K562 (cell line): ENCODE measurements around the gene CSMD2.

Experiments
- ATF6 ChIP-seq: sonication (generic); formaldehyde crosslinking; IDR thresholded peaks from 2 replicates; pipeline ENCODE4 v1.4.0; 2020; ENCODE audit warnings: mild to moderate bottlenecking, missing genetic modification reagents
- C11orf30 ChIP-seq: fragments of 450-650 bp; IDR thresholded peaks from 2 replicates; pipeline ENCODE4 v1.6.1; 2016; ENCODE audit warnings: low read depth, mild to moderate bottlenecking
- CEBPB ChIP-seq: fragments of 450-650 bp; IDR thresholded peaks from 2 replicates; pipeline ENCODE4 v1.6.1; 2016; ENCODE audit warnings: missing genetic modification characterization, missing compliant biosample characterization
- EZH2 ChIP-seq: IDR thresholded peaks from 2 replicates; pipeline ENCODE4 v1.6.1; 2012; ENCODE audit warnings: low read depth, mild to moderate bottlenecking, inconsistent platforms, low read length, borderline replicate concordance
- HDAC6 ChIP-seq: IDR thresholded peaks from 2 replicates; pipeline ENCODE4 v1.6.1; 2012; ENCODE audit warnings: low read depth, mild to moderate bottlenecking, control low read depth, inconsistent platforms, low read length, moderate library complexity
- KDM1A ChIP-seq, 2 experiments: fragments of 450-650 bp; IDR thresholded peaks; 2 replicates each; pipeline ENCODE4 v1.6.1; 2016; ENCODE audit warnings: mild to moderate bottlenecking in 2 of 2
- NR3C1 ChIP-seq: sonication (generic); formaldehyde crosslinking; IDR thresholded peaks from 2 replicates; pipeline ENCODE4 v1.8.1; 2022; ENCODE audit warnings: missing genetic modification reagents
- STAG1 ChIP-seq: sonication (generic); formaldehyde crosslinking; IDR thresholded peaks from 2 replicates; pipeline ENCODE4 v1.5.0; 2020; ENCODE audit warnings: missing genetic modification reagents, borderline replicate concordance
- ZNF165 ChIP-seq: fragments of 250-450 bp; sonication (Bioruptor Pico); IDR thresholded peaks from 2 replicates; pipeline ENCODE4 v1.4.0; 2020; ENCODE audit warnings: borderline replicate concordance
- ZNF212 ChIP-seq: fragments of 450-650 bp; formaldehyde crosslinking; IDR thresholded peaks from 2 replicates; pipeline ENCODE4 v1.4.0; 2020; ENCODE audit warnings: mild to moderate bottlenecking
- TF ChIP-seq, protein P1 (sequence below): sonication (generic); formaldehyde crosslinking; IDR thresholded peaks from 2 replicates; pipeline ENCODE4 v1.8.1; 2023; ENCODE audit warnings: mild to moderate bottlenecking, missing genetic modification reagents

DNA sequence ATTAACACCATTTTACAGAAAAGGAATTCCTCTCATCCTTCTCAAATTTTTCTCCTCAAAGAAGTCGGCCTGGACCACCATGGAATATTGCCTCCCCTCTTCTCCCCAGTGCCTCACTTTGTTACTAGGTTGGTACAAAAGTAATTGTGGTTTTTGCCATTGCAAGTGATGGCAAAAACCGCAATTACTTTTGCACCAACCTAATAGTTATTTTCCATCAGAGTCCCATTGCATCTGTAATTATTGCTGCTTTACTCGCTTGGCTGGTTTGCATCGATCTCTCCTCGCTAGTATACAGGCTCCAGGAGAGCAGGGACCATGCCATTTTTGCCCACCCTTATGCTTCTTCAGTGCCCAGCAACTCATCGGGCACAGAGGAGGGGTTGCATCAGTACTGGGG, 10.7 kb upstream of the CSMD2 start:
- TF ChIP-seq HDAC6 = no peak
- TF ChIP-seq ZNF212 = no peak
- no peak for TF ChIP-seq NR3C1 (CRISPR knock-in tag)
- TF ChIP-seq STAG1 (CRISPR knock-in tag) = no peak
- no peak for TF ChIP-seq KDM1A (IDR thresholded peaks at IDR 0.05)
- no peak for TF ChIP-seq EZH2
- TF ChIP-seq ZNF165 (CRISPR knock-in tag) = no peak
- TF ChIP-seq, protein P1, sequence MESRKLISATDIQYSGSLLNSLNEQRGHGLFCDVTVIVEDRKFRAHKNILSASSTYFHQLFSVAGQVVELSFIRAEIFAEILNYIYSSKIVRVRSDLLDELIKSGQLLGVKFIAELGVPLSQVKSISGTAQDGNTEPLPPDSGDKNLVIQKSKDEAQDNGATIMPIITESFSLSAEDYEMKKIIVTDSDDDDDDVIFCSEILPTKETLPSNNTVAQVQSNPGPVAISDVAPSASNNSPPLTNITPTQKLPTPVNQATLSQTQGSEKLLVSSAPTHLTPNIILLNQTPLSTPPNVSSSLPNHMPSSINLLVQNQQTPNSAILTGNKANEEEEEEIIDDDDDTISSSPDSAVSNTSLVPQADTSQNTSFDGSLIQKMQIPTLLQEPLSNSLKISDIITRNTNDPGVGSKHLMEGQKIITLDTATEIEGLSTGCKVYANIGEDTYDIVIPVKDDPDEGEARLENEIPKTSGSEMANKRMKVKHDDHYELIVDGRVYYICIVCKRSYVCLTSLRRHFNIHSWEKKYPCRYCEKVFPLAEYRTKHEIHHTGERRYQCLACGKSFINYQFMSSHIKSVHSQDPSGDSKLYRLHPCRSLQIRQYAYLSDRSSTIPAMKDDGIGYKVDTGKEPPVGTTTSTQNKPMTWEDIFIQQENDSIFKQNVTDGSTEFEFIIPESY (CRISPR knock-in tag) = no peak
- TF ChIP-seq C11orf30 = no peak
- TF ChIP-seq ATF6 (CRISPR knock-in tag) = no peak
- TF ChIP-seq CEBPB (tag) = no peak
